Measurements from ENCODE around the gene KCNJ9.

- TF ChIP-seq POLR2A (IDR thresholded peaks at IDR 0.05; ENCODE audit: low read depth, low read length) (no peak), YY1 (IDR thresholded peaks at IDR 0.05; ENCODE audit: low read depth, low read length) (no peak), RAD51 (IDR thresholded peaks at IDR 0.05) (no peak)
- TF ChIP-seq, protein P1, sequence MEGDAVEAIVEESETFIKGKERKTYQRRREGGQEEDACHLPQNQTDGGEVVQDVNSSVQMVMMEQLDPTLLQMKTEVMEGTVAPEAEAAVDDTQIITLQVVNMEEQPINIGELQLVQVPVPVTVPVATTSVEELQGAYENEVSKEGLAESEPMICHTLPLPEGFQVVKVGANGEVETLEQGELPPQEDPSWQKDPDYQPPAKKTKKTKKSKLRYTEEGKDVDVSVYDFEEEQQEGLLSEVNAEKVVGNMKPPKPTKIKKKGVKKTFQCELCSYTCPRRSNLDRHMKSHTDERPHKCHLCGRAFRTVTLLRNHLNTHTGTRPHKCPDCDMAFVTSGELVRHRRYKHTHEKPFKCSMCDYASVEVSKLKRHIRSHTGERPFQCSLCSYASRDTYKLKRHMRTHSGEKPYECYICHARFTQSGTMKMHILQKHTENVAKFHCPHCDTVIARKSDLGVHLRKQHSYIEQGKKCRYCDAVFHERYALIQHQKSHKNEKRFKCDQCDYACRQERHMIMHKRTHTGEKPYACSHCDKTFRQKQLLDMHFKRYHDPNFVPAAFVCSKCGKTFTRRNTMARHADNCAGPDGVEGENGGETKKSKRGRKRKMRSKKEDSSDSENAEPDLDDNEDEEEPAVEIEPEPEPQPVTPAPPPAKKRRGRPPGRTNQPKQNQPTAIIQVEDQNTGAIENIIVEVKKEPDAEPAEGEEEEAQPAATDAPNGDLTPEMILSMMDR (IDR thresholded peaks at IDR 0.05 in 2 of 3, conservative IDR thresholded peaks at IDR 0.05 in 1 of 3; ENCODE audit: control insufficient read depth in 2 of 3, extremely low read depth in 1 of 3, insufficient read depth in 1 of 3, low read depth in 3 of 3, low read length in 3 of 3): no peak
These were observed 49.6 kb downstream of the KCNJ9 start for GRCh38 chr1:160130939-160131338.
